HG02885 (cell line): ENCODE measurements around the gene ARGLU1.

Experiments
- ATAC-seq: cut with Tn5 transposase; IDR thresholded peaks from one replicate; pipeline ENCODE4 v1.9.1; 2021; ENCODE audit warnings: mild to moderate bottlenecking; ENCODE audit not compliant: unreplicated experiment, poor library complexity

The ARGLU1 gene

DNA sequence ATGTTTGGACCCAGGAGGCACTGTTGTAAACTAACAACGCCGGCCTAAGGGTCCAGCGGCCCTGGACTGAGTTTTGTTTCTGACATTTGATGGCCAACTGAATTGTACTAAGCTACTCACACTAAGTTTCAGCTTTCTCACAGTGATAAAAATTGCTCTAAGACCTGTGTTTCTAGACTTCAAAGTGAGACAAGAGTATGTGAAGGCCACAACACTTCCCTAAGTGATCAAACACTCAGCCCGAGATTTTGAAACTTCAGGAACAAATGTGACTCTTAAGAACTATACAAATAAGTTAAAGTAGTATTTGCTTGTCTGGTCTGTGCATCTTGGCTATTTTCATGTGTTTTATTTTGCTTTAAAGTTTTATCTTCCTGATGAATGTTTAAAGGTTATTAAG is 62.6 kb downstream of the ARGLU1 start:
- ATAC-seq: no peak

DNA sequence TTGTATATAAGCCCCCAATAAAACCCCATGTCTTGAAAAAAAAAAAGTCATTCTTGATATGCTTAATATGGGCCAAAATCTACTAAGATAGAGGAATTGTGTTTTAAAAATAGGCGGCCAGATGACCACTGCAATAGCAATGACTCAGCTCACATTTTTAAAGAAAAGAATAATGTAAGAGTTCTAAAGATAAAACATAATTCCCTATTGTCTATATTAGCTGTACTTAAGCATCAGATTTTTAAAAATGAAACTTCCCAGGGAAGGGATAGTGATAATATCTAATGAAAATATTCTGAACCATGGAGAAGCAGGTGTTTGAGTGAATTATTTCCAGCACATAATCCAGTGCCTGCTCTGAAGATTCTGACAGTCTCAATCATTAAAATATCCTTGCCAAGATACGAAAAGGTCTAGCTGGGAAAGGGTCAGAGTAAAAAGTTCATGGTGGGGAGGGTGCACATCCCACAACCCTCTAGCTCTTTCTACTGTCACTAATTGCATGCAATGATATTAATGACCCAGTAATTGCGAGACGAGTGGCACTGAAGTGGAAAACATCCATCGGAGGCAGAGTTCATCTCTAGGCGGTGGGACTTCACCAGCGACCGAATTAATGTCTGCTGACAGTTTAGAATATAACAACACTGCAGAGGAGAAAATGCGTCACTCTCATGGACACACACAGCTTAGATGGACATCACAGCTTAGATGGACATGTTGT is 64.0 kb downstream of the ARGLU1 start:
- no peak for ATAC-seq

DNA sequence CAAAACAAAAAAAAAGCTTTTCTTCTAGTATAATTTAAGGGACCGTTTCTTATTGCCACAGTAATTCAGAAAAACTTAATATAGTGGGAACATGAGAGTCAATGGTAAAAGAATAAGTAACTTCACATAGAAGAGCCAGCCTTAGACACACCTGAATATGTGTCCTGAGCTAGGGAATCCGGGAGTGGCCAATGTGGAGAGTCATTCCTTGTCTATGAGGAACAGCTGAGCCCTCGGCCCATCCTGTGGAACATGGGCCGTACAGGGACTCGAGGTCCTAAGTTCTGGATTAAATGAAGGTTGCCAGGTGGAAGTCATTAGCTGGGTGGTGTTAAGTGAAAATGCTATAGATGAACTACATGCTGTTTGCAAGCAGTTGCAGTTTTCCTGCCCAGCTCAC is 64.7 kb downstream of the ARGLU1 start:
- no peak for ATAC-seq

DNA sequence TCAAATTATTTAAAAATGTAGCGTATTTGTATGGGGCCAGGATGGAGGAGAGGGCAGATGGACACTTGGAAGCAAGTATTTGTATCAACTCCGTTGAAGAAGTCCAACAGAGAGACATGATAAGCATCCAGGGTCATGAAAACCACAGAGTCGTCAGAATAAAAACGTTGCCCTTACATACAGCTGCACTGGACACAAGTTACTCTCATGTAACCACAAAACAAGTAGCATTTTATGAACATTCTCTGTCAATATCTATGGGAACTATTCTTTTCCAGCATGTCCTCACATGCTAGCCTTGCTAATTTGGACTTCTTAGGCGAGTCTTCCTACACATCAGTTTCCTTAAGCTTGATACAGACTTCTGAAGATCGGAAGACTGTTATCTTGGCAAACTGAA is 67.5 kb downstream of the ARGLU1 start:
- no peak for ATAC-seq

DNA sequence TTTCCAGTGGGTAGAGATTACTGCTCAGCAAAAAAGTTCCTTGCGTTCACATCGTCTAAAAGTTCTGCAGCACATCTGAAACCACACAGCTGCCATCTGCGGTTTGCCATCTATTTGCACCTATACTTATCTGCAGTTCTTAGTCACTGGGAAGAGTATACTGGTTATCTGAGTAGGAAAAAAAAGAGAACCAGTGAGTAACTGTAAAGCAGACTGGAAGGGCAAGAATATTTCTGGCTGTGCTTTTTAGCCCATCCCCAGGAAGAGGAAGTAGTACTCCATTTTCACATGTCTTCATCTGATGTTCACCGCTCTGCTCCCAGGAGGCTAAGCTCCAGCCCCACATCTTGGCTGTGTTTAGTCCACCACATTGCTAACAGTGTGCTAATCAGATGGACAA is 68.0 kb downstream of the ARGLU1 start:
- ATAC-seq: peak; percentile 65

DNA sequence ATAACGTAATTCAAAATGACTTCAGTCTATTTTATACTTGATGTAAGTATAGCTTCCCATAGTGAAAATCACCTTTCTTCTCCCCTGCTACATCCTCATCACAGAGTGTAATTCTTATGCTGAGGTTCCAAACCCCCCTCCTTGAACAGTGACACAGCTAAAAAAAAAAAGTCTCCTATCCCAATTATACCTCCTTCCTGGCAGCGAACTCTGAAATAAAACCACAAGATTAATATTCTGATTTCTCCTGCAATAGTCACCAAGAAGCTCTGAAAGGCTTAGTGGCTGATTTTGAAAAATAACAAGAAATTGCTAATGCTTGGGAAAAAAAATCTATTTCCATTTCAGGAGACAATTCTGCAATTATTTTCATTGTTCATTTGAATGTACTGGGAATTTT is 68.8 kb downstream of the ARGLU1 start:
- ATAC-seq: no peak

DNA sequence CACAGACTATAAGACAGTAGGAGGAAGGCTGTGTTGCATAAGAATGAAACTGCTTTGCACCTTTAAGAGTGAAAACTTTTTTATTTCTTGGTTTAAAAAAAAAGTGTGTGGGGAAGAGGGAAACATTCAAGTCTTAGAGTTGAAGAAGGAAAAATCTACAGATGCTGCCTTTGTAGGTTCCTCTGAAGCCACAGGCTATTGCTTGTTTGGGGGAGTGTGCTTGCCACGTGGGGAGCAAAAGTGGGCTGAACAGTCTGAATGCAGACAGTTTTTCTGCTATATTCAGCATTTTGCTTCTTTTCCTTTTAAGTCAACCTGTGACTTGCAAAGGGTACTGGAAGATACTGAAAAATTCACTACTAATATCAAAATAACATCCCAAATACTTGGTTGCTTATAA is 69.4 kb downstream of the ARGLU1 start:
- peak; percentile 25 for ATAC-seq

DNA sequence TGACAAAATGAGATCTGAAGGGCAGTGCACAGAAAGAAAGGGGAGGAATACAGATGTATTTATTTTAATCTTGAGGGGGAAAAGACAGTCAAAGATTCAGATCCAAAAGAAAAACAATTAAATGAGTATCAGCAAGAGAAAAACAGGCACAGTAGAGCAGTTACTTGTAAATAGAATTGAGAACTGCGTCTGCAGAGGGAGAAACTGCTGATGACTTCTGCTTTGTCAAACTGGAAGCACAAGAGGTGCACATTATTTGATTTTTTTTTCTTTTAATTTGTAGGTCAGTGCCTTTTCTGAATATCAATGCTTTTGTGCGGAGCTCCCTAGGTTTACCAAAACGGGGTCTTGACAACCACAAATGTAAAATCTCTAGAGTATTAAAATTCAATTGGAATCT is 69.8 kb downstream of the ARGLU1 start:
- peak; percentile 33 for ATAC-seq

DNA sequence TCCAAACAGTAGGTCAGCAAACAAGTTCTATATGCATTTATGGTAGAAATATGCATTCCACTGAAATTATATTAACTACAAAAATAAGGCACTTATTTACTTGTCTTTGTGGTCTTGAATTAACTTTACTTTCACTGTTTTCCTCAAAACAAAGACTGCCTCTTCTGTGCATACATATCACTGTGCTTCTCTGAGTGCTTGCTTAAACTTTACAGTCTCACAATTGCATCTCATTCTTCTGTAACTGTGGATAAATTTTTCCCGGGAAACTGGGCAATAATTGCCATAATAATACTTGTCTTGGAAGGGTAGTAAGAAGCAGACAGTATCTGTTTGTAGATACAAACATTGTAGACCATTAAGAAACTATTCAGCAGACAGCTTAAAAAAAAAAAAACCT is 70.9 kb downstream of the ARGLU1 start:
- no peak for ATAC-seq

DNA sequence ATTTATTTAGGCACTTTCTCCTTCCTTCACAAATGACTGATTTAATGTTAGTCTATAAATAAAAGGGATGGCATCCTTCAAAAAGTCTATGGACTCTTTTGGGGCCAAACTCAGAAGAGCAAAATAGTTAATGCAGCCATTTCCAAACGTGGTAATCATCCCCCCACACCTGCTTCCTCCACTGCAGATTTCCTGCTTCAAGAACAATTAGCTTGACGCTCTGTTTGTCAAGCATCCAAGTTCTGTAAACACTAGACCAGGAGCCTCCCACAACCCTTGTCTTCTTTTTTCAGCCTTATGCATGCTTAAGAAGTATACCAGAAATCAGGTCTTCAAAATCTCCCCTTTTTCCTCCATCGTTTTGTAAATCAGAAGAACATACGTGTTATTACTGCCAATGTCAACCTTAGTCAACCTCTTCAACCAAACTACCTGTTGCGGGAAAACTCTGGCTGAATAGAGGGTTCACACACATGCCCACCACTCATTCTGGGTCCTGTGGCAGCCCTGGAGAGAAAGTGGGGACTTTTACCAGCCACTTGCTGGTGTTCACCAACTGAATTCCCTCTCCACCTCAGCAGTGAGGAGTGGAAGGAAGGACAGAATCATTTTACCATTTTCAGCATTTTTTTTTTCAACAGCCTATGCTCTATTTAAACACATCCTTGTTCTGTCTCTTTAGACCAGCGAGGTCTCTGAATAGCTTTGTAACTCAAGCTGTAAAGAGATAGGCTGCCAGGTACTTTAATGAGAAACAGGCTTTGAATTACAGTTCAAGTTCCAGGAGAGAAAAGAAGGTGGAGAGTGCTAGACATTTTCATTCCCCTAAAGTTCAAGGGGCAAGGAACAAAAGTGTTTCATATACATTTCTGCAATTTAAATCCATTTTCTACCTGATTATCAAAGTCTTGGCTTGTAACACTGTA is 71.6 kb downstream of the ARGLU1 start:
- no peak for ATAC-seq

DNA sequence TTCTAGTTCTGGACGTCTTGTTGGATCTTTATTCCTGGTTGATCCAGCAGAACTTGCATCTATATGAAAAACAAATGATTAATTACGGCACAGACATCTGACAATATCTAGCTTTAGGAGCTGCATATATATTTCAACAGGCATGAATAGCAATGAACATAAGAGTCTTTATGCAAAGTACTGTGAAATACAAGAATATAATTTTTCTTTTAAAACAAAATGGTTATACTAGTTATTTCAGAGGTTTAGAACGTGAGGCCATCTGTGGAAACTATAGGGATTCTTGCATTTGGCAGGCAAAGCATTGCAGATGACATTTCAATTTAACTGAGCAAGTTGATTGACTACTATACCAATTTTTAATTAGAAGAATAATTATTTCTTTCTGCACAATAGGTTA is 73.0 kb downstream of the ARGLU1 start:
- no peak for ATAC-seq

DNA sequence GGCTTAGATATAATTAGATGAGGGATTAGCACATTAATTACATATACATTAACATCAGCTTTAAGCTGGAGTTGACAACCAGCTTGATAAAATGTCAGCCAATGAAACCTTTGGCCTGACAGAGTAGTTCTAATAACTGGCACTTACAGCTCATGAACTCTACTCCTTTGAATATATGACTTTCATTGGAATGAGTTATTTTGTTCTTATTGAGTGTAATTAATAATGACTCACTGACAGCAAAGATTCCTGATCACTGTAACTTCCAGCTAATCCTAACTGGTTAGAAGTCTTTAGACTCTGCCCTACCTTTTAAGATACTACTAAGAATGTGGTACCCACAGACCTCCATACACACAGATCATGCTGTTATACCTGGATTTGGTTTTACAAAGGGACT is 73.4 kb downstream of the ARGLU1 start:
- no peak for ATAC-seq

DNA sequence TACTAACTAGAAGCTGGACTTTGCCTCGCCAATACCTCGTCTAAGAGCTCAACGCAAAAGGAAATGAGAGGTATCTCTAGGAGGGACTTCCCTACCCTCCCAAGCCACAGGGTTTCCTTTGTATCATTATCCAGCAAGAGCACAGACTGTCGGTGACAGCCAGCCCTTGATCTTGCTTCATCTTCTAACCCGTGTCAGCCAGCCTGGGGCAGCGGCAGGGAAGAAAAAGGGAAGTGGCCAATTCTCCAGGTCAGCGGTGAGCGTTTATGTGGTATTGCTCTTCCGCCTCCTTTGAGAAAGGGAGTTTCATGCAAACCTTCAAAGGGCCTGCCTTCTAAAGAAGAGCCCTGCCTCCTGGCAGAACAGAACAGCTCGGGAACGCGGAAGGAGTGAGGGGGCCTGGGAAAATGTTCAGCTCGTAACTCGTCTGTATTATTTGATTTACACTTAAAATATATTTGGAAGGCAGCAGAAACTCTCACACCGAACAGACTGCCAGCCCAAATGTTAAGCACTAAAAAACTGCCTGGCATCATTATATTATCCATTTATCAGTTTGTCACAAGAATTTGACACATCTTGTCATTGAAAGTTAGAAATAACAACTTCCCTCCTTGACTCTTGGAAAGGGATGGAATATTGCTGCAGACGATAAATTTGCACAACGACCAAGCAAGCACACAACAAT is 74.3 kb downstream of the ARGLU1 start:
- ATAC-seq: peak; percentile 82

DNA sequence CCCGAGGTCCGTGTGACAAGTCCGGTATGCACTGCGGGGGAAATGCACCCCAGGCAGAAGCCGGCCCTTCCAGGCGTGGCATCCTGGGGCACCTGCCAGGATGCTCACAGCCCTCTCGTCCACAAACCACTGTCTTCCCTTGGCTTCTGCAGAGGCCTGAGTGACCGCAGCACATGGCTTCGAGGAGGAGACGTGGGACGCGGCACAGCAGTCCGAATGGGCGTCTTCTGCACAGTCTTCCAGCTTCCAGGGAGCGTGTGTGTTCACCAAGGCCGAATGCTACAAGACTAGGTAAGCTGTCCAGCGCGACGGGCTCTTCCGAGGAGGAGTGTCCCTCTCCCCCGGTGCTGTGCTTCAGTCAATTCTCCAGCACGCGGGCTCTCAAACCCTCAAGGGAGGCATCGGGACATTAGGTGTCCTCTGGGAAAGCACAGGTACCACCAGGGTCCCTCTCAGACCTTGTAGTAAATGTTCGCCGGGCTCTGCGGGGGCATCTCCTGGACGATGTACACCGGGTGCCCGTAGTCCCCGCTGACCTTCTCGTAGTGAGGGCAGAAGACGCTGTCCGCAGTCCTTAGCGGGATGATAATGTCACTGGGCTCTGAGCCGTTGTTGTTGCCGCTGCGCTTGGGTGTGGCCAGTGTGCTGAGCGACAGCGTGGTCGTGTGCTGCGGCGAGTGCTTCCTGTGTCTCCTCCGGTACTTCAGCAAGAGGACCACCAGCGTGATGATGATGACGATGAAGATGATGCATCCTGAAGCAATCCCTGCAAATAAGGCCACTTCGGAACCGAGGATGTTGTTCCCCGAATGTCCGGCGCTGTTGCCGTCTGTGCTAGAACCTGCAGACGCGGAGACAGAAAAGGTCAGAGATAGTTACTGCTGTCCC is 75.1 kb downstream of the ARGLU1 start:
- no peak for ATAC-seq

DNA sequence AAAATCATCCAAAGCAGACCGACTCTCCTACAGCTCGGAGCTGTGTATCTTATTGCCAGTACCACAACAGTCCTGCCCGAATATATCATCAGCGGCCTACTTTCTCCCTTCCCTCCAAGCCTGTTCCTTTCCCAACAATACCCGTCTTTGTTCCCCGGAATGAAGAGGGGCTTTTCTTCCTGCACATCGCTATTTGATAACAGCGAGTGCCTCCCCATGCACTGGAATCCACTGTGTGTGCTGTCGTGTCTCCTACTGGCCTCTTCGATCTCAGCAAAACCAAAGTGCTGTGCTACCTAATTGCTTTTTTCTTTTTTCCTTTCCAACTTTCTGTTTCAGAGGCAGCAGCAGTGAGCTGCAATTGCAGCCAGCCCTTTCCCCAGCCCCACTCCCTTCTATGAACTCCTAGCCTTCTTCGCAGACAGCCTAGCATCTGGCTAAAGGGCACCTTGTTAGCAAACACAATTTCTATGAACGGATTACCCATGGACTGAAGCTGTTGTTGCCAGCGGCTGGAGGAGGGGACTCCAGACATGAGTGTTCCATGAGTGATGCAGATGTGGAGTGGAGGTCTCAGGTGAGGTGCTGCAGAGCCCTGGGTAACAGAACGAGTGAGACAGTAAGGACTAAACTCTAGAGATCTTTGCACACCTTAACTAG is 75.9 kb downstream of the ARGLU1 start:
- no peak for ATAC-seq
